ENCODE measurements around the gene CUBN. TPM values are rescaled to one million over a fixed set of nuclear protein-coding genes. Genes with fewer than 3 reads are reported as not detected.

CUBN gene
- total and polyA plus RNA-seq, 12 donors: 0.41 to 9.3 (median 1.3) TPM

DNA sequence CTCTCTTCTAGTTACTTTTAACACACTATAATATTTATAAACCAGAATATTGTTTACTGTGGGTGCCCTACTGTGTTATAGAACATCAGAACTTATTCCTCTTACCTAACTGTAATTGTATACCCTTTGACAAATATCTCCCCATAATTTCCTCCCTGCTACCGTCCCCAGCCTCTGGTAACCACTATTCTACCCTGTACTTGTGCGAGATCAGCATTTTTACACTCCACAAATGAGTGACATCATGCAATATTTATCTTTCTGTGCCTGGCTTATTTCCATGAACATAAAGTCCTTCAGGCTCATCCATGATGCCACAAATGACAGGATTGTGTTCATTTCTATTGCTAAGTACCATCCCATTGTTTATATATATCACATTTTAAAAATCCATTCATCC, 172.6 kb downstream of the CUBN start:
- Histone ChIP-seq H3K27me3 (no peaks in the 10 kb centered on the region), H3K4me1 (replicated peaks in 1 of 2) (peaks cover 0 to 4% of the 10 kb centered on the region in 2 donors), H3K36me3 (replicated peaks in 1 of 2) (no peaks in the 10 kb centered on the region), H3K27ac (no peak overlapping the region), H3K9me3 (replicated peaks in 1 of 3) (no peaks in the 10 kb centered on the region), H3K4me3 (no peak overlapping the region)
- WGBS, 4 donors: 78 to 91% (median 86%) methylated on average over 2 of the region's 2 CpGs
- DNase-seq: no peak
- intact Hi-C loops (cut with DNase I): no loop called here
- TF ChIP-seq POLR2A (IDR thresholded peaks at IDR 0.05) (no peak), CTCF (IDR thresholded peaks at IDR 0.05) (no peak)

DNA sequence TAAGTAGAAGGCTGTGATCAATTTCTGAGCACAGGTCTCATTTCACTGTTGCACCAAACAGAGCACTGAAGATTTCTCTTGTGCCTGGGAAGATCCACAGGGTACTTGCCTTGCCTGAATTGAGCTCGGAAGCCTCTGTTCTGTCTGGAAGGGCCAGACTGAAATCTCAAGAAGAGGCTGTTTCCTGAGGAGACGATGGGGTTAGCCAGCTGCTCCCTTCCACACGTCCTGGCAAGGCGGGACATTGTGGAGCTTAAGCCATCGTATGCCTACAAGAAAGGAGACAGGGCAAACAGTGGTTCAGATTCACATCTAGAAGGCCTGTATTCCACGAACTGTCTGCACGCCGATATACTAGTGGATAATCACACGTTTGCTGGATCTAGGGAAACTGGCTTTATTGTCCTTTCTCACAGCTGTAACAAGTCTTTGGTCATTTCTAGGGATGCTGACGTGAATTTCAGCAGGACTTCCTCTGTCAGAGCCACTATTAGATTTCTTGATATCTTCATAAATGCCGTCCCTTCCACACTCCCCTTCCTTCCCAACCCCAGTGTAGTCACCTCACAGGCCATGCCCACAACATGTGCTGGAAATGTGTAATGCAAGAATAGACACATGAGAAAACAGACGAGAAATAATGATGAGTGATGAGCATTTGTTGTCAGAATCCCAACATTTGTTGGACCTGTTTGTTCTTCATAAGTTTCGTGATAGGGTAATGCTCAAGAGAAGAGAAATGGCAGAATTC, 175.2 kb downstream of the CUBN start:
- no peak for TF ChIP-seq CTCF (IDR thresholded peaks at IDR 0.05)
- no peak for TF ChIP-seq POLR2A (IDR thresholded peaks at IDR 0.05)
- intact Hi-C loops (cut with DNase I): no loop called here
- H3K27me3 ChIP-seq: no peaks in the 10 kb centered on the region
- no peak overlapping the region for H3K4me3 ChIP-seq
- H3K27ac ChIP-seq: no peak overlapping the region
- H3K36me3 ChIP-seq (replicated peaks in 1 of 2): no peaks in the 10 kb centered on the region
- WGBS, 4 donors: 80 to 93% (median 86%) methylated on average over 9 to 13 of the region's 13 CpGs
- H3K4me1 ChIP-seq (replicated peaks in 1 of 2): peaks cover 0 to 8% of the 10 kb centered on the region in 2 donors
- DNase-seq: no peak
- no peaks in the 10 kb centered on the region for H3K9me3 ChIP-seq (replicated peaks in 1 of 3)

DNA sequence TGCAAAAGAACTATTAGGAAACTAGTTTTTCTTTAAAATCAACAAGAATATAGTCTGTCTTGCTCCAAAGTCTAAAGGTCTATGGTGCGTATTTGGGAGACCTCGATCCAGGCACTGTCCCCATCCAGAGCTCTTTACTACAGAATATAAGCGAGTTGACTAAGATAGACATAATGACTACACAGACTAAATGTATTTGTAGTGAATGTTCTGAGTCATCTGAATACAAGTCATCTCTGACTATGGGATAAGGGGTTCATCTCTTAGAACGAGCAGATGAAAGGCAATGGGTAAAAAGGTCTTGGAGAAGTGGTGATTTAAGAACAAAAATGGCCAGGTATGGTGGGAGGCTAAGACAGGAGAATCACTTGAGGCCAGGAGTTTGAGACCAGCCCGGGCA, 176.3 kb downstream of the CUBN start:
- H3K4me1 ChIP-seq (replicated peaks in 1 of 2): peaks cover 0 to 8% of the 10 kb centered on the region in 2 donors
- TF ChIP-seq POLR2A (IDR thresholded peaks at IDR 0.05) (no peak), CTCF (IDR thresholded peaks at IDR 0.05) (no peak)
- no peak overlapping the region for H3K27ac ChIP-seq
- H3K9me3 ChIP-seq (replicated peaks in 1 of 3): no peaks in the 10 kb centered on the region
- no peak overlapping the region for H3K4me3 ChIP-seq
- H3K36me3 ChIP-seq (replicated peaks in 1 of 2): no peaks in the 10 kb centered on the region
- intact Hi-C loops (cut with DNase I): no loop called here
- H3K27me3 ChIP-seq: no peaks in the 10 kb centered on the region
- no peak for DNase-seq
- WGBS, 4 donors: 94 to 97% (median 95%) methylated on average over 5 of the region's 5 CpGs

DNA sequence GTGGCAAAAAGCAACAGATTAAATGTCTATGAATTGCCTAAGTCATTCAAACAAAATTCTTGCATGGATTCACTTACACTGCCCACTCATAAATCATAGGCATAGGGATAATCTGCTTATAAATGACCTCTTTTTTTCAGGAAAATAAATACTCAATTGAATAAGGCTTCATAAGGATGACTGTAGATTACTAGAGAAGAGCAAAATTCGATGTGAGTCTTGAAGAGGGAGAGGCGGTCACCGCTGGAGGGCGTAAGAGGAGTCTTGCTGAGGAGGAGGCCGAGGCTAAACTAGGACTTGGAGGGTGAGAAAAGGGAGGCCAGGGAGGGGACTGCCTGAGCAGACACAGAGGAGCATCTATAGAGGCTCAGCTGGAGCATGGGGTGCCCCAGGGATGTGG, 177.0 kb downstream of the CUBN start:
- Histone ChIP-seq H3K36me3 (replicated peaks in 1 of 2) (no peaks in the 10 kb centered on the region), H3K4me1 (replicated peaks in 1 of 2) (peaks cover 0 to 8% of the 10 kb centered on the region in 2 donors), H3K27ac (no peak overlapping the region), H3K4me3 (no peak overlapping the region), H3K9me3 (replicated peaks in 1 of 3) (no peaks in the 10 kb centered on the region), H3K27me3 (no peaks in the 10 kb centered on the region)
- WGBS, 4 donors: 91 to 95% (median 95%) methylated on average over 5 of the region's 5 CpGs
- TF ChIP-seq POLR2A (IDR thresholded peaks at IDR 0.05) (no peak), CTCF (IDR thresholded peaks at IDR 0.05) (no peak)
- DNase-seq: no peak
- intact Hi-C loops (cut with DNase I): no loop called here
